HG02588 (cell line): Measurements from ENCODE around the gene ABCD1.

ENCODE experiments used
- ATAC-seq: cut with Tn5 transposase; IDR thresholded peaks from one replicate; pipeline ENCODE4 v1.9.1; 2021; ENCODE audit warnings: mild to moderate bottlenecking, moderate library complexity; ENCODE audit not compliant: unreplicated experiment

ABCD1 gene

DNA sequence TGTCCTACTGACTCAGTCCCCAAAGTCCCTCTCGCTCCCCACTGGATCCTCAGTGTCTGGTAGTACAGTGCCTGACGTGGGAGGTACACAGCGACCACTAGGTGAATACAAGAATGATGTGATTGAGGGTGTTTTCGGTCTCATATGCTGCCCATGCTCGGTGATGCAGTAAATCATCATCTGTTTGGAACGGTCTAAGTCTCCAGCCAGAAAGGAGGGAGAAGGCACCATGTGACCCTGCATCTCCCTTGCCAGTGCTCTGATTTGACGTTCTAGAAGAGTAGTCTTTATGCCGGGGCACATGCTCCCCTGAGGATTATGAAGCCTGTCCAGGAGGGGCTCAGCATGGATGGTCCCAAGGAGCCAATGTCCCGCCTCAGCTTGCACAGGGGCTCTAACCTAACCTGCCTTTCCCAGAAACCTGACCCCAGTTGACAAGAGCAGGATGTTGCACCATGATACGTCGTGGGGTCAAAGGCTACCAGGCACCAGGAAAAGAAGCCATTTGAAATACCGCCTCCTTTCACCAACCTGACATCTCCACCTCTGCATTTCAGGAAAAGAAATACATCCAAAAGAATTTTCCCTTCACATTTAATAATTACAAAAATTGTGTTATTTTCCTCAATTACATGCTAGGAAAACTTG lies 25.6 kb downstream of the ABCD1 start:
- ATAC-seq: no peak

DNA sequence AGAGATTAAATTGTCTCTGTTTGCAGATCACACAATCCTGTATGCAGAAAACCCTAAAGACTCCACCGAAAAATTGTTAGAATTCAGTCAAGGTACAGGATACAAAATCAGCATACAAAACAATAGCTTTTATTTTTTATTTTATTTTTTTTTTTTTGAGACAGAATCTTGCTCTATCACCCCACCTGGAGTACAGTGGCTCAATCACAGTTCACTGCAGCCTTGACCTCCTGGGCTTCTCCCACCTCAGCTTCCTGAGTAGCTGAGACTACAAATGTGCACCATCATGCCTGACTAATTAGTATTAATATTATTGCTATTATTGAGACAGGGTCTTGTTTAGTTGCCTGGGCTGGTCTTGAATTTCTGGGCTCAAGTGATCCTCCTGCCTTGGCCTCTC lies 30.5 kb downstream of the ABCD1 start:
- ATAC-seq: no peak

DNA sequence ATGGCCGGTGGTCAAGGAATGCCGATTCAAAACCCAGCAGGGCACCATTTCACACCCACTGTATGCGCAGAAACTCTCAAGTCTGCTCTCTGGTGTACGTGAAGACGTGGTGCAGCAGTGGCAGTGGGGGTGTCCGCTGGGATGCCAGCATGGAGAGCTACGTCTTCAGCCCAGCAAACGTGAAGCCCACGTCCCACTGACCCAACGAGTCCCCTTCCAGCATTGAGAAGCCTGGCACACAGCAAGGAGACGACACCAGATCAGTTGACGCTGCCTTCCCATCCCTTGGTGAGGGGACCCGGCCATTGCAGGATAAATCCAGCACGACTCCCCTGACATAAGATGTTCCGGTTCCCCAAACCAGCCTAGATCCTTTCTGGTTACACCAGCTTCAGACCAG lies 37.2 kb downstream of the ABCD1 start:
- no peak for ATAC-seq

DNA sequence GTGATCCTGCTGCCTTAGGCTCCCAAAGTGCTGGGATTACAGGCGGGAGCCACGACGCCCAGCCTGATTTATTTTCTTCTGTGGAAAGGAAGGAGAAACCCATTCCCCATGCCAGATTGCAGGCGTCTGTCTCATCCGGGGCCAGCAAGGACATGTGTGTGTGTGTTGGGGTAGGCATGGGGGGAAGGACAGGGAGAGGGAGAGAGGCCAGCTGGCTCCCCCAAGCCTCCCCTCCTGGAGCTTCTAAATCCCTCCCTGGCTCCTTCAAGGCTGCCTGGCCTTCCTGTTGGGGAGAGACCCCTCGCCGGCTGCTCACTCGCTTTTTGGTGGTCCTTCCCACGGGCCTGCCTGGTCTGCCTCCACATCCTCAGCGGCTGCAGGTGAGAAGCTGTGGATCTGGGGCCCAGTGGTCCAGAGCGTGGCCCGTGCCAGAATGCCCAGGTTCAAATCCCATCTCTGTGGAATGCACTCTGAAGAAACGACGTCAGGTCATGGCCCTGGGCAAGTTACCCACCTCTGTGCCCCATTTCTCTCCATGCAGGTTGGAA lies 38.0 kb downstream of the ABCD1 start:
- no peak for ATAC-seq

DNA sequence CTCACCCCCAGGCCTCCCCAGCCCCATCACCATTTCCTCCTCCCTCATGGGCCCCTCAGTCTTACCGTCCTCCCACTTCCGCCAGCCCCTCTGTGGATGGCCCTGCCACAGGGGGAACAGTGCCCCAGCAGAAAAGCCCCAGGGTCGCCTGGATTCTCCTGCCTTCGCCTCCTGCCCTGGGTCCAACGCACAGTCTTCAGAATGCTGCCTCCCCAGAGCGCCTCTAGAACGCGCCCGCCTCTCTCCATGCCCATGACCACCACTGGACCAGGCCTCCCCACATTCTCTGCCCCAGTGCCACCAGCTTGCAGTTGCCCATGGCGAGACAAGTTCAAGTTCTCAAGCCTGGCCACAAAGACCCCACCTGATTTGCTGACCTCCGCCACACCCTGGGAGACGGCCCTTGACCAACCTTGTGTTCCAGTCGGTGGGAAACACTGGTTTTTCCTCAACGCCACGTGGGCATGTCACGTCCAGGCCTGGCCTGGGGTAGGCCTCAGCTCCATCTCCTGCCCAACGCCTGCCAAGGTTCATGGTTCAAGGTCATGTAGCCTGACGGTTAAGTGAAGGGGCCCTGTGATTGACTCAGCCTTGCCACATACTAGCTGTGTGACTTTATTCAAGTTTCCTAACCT lies 38.8 kb downstream of the ABCD1 start:
- no peak for ATAC-seq

DNA sequence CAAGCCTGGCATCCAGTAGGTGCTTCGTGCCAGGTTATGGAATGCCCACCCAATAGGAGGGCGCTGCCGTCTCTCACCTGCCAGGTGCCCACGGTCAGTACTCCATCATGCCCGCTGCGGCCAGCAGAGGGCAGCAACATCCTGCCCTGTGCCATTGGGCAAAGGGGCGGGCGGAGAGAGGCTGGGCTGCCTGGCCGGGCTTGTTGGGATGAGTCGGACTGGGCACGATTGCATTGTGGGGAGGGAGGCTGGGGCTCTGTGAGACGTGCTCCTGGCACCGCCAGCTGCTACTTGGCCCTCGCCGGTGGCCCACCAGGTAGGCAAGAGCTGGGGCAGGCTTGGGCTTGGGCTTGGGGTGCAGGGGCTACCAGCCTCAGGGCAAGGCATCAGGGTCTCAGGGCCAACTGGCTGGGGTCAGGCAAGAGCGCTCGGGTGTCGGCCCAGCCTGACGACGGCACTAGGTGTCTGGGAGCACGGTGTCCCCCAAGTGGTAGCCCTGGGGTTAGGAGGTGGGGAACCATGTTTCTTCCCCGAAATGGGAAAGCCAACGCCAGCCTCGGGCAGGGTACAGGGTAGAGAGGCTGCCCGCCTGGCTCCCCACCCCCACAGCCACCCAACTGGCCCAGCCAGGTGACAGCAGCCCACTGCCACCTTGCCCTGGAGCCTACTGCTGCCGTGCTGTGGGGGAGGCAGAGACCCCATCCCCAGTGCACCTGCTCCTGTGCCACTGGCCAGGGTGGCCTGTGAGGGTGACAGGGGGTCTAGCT lies 39.5 kb downstream of the ABCD1 start, which contains the start of gene PLXNB3:
Gene PLXNB3 (plus strand): TSS at position 261 of the 767 bp plus-strand sequence. CDS start 1,287 bp downstream, outside the sequence.
- no peak for ATAC-seq

DNA sequence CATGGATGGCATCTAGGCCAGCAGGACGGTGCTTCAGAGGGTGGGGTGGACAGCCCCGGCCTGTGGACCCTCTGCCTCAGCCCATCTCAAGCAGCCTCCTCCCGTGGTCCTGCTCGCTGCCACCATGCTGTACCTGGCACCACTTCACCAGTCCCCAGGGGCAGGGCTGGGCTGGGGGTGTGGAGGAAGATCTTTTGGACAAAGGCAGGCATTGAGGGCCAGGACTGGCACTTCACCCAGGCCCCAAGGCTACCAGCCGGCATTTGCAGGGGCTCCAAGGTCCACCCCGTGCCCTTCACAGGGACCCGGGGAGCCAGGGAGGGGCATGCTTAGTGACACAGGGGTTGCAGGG lies 40.1 kb downstream of the ABCD1 start:
- ATAC-seq: no peak

DNA sequence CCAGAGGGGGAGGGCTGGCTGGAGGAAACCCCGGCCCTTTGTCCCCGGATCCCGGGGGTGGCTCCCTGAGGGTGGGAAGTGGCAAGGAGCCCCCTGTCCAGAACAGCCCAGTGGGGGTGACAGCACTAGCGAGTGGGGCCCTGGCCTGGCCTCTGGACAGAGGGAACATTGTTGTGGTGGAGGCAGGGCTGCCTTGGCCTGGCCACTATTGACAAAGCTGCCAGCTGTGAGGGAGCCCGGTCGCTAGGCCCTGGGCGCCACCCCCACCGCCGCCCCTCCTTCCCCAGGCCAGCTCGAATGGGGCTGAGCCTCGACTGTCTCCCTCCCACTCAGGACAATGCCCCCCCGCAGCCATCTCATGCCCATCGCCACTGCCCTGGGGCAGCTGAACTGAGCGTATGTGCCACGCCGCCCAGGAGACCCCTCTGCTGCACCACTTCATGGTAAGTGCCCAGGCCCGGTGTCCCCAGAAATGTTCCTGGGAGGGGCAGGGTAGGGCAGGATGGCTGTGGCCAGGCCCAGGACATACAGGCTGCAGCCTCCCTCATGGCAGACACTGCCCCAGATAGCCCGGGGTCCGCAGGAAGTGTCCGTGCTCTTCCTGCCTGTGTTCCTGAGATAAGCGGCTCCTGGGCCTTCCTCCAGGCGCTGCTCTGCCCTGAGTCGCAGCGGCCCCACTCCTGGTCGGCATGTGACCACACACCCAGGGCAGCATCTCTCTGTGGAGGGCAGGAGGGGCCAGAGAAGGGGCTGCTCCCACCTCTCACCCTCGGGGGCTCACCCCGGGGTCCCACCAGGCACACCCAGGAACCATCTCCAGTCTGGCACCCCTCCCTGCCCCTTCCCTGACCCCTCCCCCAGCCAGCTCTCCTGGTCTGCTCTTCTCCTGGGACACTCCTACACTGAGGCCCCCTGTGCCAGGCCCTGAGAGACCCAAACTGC lies 40.8 kb downstream of the ABCD1 start:
- ATAC-seq: no peak

DNA sequence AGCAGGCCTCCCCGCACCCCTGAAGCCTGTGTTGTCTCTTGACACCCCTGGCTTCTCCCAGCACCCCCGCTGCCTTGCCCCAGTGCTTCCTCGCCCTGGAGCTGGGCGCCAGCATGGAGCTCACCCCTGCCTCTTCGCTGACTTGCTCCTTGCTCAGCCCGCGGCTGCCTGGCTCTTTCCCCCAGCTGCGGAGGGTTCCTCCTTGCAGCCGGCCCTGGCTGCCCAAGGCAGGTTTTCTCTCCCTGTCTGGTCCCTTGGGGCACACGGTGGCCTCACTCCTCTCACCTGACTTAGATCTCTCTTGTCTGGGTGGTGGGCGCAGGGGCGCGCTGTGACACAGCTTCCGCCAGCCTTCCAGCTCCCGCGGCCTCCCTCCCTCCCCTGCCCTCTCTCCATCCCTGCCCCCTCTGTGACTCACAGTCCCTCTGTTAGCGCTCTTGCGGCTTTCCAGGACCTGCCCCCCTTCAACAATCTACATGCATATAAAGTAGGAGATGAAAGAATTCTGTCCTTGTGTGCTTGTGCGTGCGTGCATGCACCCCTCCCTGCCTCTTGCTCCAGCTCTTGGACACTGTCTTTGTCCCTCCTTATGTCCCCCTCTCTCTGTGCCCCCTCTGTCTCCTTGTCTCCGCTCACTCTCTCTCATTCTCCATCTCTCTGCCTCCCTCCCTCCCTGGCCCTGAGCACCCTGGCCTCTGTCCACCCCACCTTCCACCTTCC lies 41.6 kb downstream of the ABCD1 start:
- no peak for ATAC-seq

DNA sequence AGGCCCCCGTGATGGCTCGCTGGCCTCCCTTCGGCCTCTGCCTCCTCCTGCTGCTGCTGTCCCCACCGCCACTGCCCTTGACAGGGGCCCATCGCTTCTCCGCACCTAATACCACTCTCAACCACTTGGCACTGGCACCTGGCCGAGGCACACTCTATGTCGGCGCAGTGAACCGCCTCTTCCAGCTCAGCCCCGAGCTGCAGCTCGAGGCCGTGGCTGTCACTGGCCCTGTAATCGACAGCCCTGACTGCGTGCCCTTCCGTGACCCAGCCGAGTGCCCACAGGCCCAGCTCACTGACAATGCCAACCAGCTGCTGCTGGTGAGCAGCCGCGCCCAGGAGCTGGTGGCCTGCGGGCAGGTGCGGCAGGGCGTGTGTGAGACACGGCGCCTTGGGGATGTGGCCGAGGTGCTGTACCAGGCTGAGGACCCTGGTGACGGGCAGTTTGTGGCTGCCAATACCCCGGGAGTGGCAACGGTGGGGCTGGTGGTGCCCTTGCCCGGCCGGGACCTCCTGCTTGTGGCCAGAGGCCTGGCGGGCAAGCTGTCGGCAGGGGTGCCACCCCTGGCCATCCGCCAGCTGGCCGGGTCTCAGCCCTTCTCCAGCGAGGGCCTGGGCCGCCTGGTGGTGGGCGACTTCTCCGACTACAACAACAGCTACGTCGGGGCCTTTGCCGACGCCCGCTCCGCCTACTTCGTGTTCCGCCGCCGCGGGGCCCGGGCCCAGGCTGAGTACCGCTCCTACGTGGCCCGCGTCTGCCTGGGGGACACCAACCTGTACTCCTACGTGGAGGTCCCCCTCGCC lies 42.4 kb downstream of the ABCD1 start:
- no peak for ATAC-seq

DNA sequence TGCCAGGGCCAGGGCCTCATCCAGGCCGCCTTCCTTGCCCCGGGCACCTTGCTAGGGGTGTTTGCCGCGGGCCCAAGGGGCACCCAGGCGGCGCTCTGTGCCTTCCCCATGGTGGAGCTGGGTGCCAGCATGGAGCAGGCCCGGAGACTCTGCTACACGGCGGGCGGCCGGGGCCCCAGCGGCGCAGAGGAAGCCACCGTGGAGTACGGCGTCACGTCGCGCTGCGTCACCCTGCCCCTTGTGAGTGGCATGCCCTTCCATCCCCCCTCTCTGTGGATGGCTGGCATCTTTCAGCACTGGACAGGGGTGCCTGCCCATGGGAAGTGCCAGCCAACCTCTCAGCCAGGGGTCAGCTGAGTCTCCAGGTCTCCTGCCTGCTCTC lies 43.0 kb downstream of the ABCD1 start:
- no peak for ATAC-seq

DNA sequence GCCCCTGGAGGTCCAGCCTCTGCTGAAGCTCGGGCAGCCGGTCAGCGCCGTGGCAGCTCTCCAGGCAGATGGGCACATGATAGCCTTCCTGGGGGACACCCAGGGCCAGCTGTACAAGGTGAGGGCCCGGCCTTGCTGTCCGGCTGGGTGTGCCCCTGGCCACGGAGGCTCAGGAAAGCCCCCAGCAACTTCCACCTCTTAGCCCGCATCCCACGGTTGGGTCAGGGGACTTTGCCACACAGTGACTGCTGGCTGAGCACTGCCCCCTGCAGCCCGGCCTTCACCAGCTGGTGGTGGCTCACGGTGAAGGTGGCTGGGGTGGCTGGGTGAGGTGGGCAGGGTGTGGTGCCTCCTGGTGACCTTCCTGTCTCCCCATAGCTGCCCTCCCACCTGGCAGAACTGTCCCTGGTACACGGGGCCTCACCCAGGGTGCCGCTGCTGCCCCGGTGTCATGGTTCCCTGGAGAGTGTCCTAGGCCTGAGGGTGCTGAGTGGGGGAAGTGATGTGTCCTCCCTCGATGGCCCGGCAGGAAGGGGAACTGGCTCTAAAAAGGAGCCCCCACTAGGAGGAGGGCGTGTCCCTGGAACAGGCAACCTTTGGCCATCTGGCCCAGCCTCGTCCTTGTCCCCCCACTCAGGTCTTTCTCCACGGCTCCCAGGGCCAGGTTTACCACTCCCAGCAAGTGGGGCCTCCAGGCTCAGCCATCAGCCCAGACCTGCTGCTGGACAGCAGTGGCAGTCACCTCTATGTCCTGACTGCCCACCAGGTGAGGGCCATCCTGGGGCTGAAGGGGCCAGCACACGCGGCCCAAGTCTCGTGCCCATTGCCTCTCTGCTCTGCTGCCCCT lies 43.9 kb downstream of the ABCD1 start:
- no peak for ATAC-seq

DNA sequence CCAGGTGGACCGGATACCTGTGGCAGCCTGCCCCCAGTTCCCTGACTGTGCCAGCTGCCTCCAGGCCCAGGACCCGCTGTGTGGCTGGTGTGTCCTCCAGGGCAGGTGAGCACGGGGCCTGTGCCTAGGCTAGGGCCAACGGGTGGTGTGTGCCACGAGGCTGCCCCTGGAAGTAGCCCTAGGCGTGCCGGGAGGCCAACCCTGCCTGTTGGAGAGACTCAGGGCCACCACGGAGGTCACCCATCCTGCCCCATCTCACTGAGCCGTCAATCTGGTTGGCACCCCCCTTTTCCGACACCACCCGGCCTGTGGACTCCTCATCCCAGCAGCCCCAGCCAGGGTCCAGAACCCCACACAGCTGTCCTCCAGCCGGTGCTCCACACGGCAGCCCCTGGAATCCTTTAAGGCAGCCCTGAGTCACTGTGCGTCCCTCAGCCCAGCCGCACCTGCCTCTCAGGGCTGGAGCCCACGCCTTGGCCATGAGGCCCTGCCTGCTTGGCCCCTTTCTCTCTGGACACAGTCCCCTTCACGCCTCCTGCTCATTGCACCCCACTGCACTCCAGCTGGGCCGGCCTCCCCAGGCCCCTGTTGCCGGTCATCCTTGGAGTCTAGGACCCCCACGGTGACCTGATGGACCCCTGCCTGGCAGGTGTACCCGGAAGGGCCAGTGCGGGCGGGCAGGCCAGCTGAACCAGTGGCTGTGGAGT lies 44.7 kb downstream of the ABCD1 start:
- no peak for ATAC-seq

DNA sequence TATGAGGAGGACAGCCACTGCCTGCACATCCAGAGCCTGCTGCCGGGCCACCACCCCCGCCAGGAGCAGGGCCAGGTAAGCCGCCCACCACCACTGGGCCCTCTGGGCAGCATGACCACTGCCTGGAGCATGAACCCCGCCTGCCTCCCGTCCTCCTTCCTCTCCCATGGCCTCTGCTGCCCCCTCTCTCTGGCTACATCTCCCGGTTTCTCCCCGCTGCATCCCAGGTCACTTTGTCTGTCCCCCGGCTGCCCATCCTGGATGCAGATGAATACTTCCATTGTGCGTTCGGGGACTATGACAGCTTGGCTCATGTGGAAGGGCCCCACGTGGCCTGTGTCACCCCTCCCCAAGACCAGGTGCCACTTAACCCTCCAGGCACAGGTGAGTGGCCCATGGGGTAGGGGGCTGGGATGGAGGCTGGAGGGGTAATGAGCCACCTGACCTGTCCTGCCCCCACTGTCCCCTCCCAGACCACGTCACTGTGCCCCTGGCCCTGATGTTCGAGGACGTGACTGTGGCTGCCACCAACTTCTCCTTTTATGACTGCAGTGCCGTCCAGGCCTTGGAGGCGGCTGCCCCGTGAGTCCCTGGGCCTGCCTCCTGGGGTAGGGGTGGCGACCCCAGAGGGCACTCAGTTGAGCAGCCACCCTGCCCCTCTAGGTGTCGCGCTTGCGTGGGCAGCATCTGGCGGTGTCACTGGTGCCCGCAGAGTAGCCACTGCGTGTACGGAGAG lies 45.4 kb downstream of the ABCD1 start:
- ATAC-seq: no peak

DNA sequence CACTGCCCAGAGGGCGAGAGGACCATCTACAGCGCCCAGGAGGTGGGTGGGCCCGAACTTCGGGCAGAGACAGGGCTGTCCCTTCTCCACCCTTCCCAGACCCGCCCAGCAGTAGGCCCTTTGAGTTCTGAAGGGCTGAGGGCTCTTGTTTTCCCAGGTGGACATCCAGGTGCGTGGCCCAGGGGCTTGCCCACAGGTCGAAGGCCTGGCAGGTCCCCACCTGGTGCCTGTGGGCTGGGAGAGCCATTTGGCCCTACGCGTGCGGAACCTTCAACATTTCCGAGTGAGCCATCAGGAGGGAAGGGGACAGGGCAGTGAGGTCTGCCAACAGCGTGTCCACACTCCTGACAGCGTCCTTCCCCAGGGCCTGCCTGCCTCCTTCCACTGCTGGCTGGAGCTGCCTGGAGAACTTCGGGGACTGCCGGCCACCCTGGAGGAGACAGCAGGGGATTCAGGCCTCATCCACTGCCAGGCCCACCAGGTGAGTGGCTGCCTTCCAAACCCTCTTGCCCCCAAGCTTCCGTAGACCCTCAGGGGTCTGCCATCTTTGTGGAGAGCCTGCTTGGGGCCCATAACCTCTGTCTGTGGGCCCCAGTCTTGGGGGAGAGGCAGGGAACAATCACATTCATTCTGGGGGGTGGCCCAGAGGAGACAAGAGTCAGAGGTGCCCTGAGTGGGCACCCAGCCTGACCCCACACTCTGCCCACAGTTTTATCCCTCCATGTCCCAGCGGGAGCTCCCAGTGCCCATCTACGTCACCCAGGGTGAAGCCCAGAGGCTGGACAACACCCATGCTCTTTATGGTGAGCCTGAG lies 46.2 kb downstream of the ABCD1 start:
- ATAC-seq: no peak
